GM12878 (cell line): ENCODE measurements around the gene FAM217B. TPM values are rescaled to one million over a fixed set of nuclear protein-coding genes. Genes with fewer than 3 reads are reported as not detected.

Source experiments
- CBFB ChIP-seq: IDR thresholded peaks from 2 replicates; pipeline ENCODE4 v1.6.1; 2016; ENCODE audit warnings: antibody characterized with exemption, low read depth
- HDAC6 ChIP-seq: fragments of 200-600 bp; sonication (generic); IDR thresholded peaks from one replicate; pipeline ENCODE4 v1.8.0; 2017; ENCODE audit warnings: antibody characterized with exemption; ENCODE audit not compliant: unreplicated experiment
- IKZF2 ChIP-seq, 2 experiments: fragments of 450-650 bp; IDR thresholded peaks; 2 replicates each; pipeline ENCODE4 v1.6.1; 2017; ENCODE audit warnings: mild to moderate bottlenecking in 2 of 2, moderate library complexity in 2 of 2
- USF1 ChIP-seq: IDR thresholded peaks from 2 replicates; pipeline ENCODE4 v1.6.1; 2011; ENCODE audit warnings: borderline replicate concordance, low read depth, mild to moderate bottlenecking, moderate library complexity, mixed read lengths, low read length; ENCODE audit not compliant: insufficient read depth; ENCODE audit errors: extremely low read length
- polyA plus RNA-seq, 11 experiments: library from polyadenylated mRNA; depleted of rRNA in 4 of 11; unstranded in 6 of 11; stranded (reverse) in 5 of 11; fragments of >200 nt; fragmentation: Nextera tagmentation in 4 of 11; fragmentation: Illumina TruSeq in 1 of 11; extraction: Ambion mirVana in 4 of 11; extraction: Trizol in 1 of 11; gene quantifications; 1 replicate in 1 of 11; 2 replicates in 10 of 11; pipeline versions ENCODE4 v1.2.1 to v1.2.3, GENCODE V29; 2011 to 2016; ENCODE audit warnings: inconsistent platforms in 2 of 11, missing spikeins in 2 of 11, low read depth in 1 of 11
- total RNA-seq, 4 experiments: library from RNA; depleted of rRNA in 3 of 4; stranded (reverse); fragments of >200 nt in 3 of 4; fragmentation: Illumina TruSeq in 1 of 4; extraction: Trizol in 1 of 4; gene quantifications; 2 replicates each; pipeline versions ENCODE4 v1.2.1 to v1.2.3, GENCODE V29; 2013 to 2021
- TF ChIP-seq, protein P1 (sequence below): fragments of 450-650 bp; formaldehyde crosslinking; IDR thresholded peaks from 2 replicates; pipeline ENCODE4 v1.4.0; 2020; ENCODE audit warnings: mild to moderate bottlenecking, moderate library complexity
- TF ChIP-seq, protein P2 (sequence below): fragments of 450-650 bp; IDR thresholded peaks from 2 replicates; pipeline ENCODE4 v1.6.1; 2017; ENCODE audit warnings: mild to moderate bottlenecking, moderate library complexity

FAM217B gene
- total and polyA plus RNA-seq, 10 of the 15 experiments (the other 5 are each of a cell fraction or from before 2014, with no cell fraction given), result 6.3 to 18.3 (median 10.6) TPM

DNA sequence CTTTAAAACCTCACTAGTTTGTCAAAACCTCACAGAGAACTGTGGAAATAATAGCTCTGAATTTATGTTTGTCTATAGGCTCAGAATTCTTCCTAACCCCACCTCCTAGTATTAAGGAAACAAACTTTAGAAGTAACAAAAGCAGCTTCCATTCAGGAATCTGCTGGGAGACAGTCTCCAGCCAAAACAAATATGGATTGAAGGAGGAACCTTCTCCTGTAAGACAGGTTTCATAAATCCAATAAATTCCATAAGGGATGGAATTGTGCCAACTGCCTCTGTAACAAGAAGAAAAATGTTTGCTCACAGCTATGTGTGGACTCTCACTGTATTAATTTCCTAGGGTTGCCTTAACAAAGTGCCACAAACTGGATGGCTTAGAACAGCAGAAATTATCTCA is 14.3 kb upstream of the FAM217B start (continued):
- TF ChIP-seq USF1 (no peak), IKZF2 (IDR thresholded peaks at IDR 0.05) (no peak), CBFB (no peak), HDAC6 (no peak)
- TF ChIP-seq, protein P1, sequence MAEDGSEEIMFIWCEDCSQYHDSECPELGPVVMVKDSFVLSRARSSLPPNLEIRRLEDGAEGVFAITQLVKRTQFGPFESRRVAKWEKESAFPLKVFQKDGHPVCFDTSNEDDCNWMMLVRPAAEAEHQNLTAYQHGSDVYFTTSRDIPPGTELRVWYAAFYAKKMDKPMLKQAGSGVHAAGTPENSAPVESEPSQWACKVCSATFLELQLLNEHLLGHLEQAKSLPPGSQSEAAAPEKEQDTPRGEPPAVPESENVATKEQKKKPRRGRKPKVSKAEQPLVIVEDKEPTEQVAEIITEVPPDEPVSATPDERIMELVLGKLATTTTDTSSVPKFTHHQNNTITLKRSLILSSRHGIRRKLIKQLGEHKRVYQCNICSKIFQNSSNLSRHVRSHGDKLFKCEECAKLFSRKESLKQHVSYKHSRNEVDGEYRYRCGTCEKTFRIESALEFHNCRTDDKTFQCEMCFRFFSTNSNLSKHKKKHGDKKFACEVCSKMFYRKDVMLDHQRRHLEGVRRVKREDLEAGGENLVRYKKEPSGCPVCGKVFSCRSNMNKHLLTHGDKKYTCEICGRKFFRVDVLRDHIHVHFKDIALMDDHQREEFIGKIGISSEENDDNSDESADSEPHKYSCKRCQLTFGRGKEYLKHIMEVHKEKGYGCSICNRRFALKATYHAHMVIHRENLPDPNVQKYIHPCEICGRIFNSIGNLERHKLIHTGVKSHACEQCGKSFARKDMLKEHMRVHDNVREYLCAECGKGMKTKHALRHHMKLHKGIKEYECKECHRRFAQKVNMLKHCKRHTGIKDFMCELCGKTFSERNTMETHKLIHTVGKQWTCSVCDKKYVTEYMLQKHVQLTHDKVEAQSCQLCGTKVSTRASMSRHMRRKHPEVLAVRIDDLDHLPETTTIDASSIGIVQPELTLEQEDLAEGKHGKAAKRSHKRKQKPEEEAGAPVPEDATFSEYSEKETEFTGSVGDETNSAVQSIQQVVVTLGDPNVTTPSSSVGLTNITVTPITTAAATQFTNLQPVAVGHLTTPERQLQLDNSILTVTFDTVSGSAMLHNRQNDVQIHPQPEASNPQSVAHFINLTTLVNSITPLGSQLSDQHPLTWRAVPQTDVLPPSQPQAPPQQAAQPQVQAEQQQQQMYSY, result no peak
- TF ChIP-seq, protein P2, sequence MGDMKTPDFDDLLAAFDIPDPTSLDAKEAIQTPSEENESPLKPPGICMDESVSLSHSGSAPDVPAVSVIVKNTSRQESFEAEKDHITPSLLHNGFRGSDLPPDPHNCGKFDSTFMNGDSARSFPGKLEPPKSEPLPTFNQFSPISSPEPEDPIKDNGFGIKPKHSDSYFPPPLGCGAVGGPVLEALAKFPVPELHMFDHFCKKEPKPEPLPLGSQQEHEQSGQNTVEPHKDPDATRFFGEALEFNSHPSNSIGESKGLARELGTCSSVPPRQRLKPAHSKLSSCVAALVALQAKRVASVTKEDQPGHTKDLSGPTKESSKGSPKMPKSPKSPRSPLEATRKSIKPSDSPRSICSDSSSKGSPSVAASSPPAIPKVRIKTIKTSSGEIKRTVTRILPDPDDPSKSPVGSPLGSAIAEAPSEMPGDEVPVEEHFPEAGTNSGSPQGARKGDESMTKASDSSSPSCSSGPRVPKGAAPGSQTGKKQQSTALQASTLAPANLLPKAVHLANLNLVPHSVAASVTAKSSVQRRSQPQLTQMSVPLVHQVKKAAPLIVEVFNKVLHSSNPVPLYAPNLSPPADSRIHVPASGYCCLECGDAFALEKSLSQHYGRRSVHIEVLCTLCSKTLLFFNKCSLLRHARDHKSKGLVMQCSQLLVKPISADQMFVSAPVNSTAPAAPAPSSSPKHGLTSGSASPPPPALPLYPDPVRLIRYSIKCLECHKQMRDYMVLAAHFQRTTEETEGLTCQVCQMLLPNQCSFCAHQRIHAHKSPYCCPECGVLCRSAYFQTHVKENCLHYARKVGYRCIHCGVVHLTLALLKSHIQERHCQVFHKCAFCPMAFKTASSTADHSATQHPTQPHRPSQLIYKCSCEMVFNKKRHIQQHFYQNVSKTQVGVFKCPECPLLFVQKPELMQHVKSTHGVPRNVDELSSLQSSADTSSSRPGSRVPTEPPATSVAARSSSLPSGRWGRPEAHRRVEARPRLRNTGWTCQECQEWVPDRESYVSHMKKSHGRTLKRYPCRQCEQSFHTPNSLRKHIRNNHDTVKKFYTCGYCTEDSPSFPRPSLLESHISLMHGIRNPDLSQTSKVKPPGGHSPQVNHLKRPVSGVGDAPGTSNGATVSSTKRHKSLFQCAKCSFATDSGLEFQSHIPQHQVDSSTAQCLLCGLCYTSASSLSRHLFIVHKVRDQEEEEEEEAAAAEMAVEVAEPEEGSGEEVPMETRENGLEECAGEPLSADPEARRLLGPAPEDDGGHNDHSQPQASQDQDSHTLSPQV, result no peak
